HepG2 (cell line): ENCODE data around the gene NUP153. TPM values are rescaled to one million over a fixed set of nuclear protein-coding genes. Genes with fewer than 3 reads are reported as not detected.

ENCODE experiments used
- CEBPZ ChIP-seq: IDR thresholded peaks from 2 replicates; pipeline ENCODE4 v1.6.1; 2012; ENCODE audit warnings: low read length, improper control_type of control experiment
- ETV6 ChIP-seq: sonication (generic); formaldehyde crosslinking; conservative IDR thresholded peaks from 2 replicates; pipeline ENCODE4 v1.4.0; 2020; ENCODE audit warnings: missing genetic modification reagents
- HOMEZ ChIP-seq: IDR thresholded peaks from 2 replicates; pipeline ENCODE4 v1.6.1; 2016; ENCODE audit warnings: low read depth
- IRX3 ChIP-seq: sonication (generic); formaldehyde crosslinking; IDR thresholded peaks from 2 replicates; pipeline ENCODE4 v1.8.1; 2023; ENCODE audit warnings: mild to moderate bottlenecking, low read depth, missing genetic modification reagents, borderline replicate concordance
- NCOA1 ChIP-seq: sonication (generic); formaldehyde crosslinking; IDR thresholded peaks from 2 replicates; pipeline ENCODE4 v1.9.0; 2021; ENCODE audit warnings: missing genetic modification reagents
- RELA ChIP-seq: sonication (generic); formaldehyde crosslinking; IDR thresholded peaks from 2 replicates; pipeline ENCODE4 v1.4.0; 2020; ENCODE audit warnings: missing genetic modification reagents
- RFX3 ChIP-seq: IDR thresholded peaks from 2 replicates; pipeline ENCODE4 v1.6.1; 2016; ENCODE audit warnings: missing biosample characterization, missing genetic modification reagents
- SMAD3 ChIP-seq: sonication (generic); formaldehyde crosslinking; IDR thresholded peaks from 2 replicates; pipeline ENCODE4 v1.4.0; 2020; ENCODE audit warnings: missing genetic modification reagents
- SP2 ChIP-seq: sonication (generic); formaldehyde crosslinking; IDR thresholded peaks from 2 replicates; pipeline ENCODE4 v1.5.1; 2020; ENCODE audit warnings: mild to moderate bottlenecking, missing genetic modification reagents
- ZNF414 ChIP-seq: sonication (generic); formaldehyde crosslinking; IDR thresholded peaks from 2 replicates; pipeline ENCODE4 v1.5.0; 2020; ENCODE audit warnings: missing genetic modification reagents
- ZNF709 ChIP-seq: sonication (generic); formaldehyde crosslinking; IDR thresholded peaks from 2 replicates; pipeline ENCODE4 v1.5.0; 2020; ENCODE audit warnings: mild to moderate bottlenecking, missing genetic modification reagents
- polyA plus RNA-seq, 8 experiments: library from polyadenylated mRNA; depleted of rRNA in 3 of 8; stranded (reverse) in 7 of 8; unstranded in 1 of 8; fragments of >200 nt; fragmentation: Illumina TruSeq in 4 of 8; extraction: Trizol in 4 of 8; gene quantifications; 2 replicates each; pipeline versions ENCODE4 v1.2.1 to v1.2.3, GENCODE V29; 2011 to 2016; ENCODE audit warnings: low read depth in 4 of 8, missing spikeins in 1 of 8, mixed read lengths in 1 of 8; ENCODE audit not compliant: insufficient read depth in 1 of 8
- total RNA-seq, 5 experiments: library from RNA; depleted of rRNA; stranded (reverse); fragments of >200 nt; fragmentation: Illumina TruSeq; extraction: Trizol; gene quantifications; 2 replicates each; pipeline ENCODE4 v1.2.3, GENCODE V29; 2016; ENCODE audit warnings: low read depth in 1 of 5
- TF ChIP-seq, protein P1 (sequence below): sonication (generic); formaldehyde crosslinking; IDR thresholded peaks from 2 replicates; pipeline ENCODE4 v1.5.0; 2020; ENCODE audit warnings: mild to moderate bottlenecking, missing genetic modification reagents, borderline replicate concordance

Gene NUP153
- total and polyA plus RNA-seq, 2 of the 13 experiments (the other 11 are each of a cell fraction or from before 2014, with no cell fraction given): 29.8 to 55.2 TPM

- TF ChIP-seq SMAD3: peak; percentile 98
- TF ChIP-seq, protein P1, sequence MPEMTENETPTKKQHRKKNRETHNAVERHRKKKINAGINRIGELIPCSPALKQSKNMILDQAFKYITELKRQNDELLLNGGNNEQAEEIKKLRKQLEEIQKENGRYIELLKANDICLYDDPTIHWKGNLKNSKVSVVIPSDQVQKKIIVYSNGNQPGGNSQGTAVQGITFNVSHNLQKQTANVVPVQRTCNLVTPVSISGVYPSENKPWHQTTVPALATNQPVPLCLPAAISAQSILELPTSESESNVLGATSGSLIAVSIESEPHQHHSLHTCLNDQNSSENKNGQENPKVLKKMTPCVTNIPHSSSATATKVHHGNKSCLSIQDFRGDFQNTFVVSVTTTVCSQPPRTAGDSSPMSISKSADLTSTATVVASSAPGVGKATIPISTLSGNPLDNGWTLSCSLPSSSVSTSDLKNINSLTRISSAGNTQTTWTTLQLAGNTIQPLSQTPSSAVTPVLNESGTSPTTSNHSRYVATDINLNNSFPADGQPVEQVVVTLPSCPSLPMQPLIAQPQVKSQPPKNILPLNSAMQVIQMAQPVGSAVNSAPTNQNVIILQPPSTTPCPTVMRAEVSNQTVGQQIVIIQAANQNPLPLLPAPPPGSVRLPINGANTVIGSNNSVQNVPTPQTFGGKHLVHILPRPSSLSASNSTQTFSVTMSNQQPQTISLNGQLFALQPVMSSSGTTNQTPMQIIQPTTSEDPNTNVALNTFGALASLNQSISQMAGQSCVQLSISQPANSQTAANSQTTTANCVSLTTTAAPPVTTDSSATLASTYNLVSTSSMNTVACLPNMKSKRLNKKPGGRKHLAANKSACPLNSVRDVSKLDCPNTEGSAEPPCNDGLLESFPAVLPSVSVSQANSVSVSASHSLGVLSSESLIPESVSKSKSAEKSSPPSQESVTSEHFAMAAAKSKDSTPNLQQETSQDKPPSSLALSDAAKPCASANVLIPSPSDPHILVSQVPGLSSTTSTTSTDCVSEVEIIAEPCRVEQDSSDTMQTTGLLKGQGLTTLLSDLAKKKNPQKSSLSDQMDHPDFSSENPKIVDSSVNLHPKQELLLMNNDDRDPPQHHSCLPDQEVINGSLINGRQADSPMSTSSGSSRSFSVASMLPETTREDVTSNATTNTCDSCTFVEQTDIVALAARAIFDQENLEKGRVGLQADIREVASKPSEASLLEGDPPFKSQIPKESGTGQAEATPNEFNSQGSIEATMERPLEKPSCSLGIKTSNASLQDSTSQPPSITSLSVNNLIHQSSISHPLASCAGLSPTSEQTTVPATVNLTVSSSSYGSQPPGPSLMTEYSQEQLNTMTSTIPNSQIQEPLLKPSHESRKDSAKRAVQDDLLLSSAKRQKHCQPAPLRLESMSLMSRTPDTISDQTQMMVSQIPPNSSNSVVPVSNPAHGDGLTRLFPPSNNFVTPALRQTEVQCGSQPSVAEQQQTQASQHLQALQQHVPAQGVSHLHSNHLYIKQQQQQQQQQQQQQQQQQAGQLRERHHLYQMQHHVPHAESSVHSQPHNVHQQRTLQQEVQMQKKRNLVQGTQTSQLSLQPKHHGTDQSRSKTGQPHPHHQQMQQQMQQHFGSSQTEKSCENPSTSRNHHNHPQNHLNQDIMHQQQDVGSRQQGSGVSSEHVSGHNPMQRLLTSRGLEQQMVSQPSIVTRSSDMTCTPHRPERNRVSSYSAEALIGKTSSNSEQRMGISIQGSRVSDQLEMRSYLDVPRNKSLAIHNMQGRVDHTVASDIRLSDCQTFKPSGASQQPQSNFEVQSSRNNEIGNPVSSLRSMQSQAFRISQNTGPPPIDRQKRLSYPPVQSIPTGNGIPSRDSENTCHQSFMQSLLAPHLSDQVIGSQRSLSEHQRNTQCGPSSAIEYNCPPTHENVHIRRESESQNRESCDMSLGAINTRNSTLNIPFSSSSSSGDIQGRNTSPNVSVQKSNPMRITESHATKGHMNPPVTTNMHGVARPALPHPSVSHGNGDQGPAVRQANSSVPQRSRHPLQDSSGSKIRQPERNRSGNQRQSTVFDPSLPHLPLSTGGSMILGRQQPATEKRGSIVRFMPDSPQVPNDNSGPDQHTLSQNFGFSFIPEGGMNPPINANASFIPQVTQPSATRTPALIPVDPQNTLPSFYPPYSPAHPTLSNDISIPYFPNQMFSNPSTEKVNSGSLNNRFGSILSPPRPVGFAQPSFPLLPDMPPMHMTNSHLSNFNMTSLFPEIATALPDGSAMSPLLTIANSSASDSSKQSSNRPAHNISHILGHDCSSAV (CRISPR knock-in tag): 0 out of 2 replicates have a peak, but pooled peaks have one; percentile 39
- TF ChIP-seq RFX3 (CRISPR knock-in tag): peak; percentile 34; the same call in 1 of the 2 replicates
- TF ChIP-seq IRX3 (CRISPR knock-in tag): no peak
- TF ChIP-seq HOMEZ (CRISPR knock-in tag): peak; percentile 37; the same call in 1 of the 2 replicates
- peak; percentile 93; the same call in 1 of the 2 replicates for TF ChIP-seq NCOA1 (CRISPR knock-in tag)
- TF ChIP-seq CEBPZ: no peak
- peak; percentile 63; the same call in 1 of the 2 replicates for TF ChIP-seq SP2 (CRISPR knock-in tag)
- peak; percentile 97 for TF ChIP-seq RELA (CRISPR knock-in tag)
- TF ChIP-seq ZNF709 (CRISPR knock-in tag): peak; percentile 45; the same call in 1 of the 2 replicates
- TF ChIP-seq ZNF414: peak; percentile 10; the same call in 1 of the 2 replicates
- peak; percentile 84; the same call in 1 of the 2 replicates for TF ChIP-seq ETV6 (CRISPR knock-in tag)
These were observed at the start of gene NUP153 (continued) for GRCh38 chr6:17706580-17707370.
